Activated effector memory CD4-positive, alpha-beta T cell treated with anti-CD3 and anti-CD28 coated beads, Interleukin-2, amount 50 U/mL, for 16 hours (primary cell): ENCODE results near the gene HNRNPLL.

Experiments
- DNase-seq: peaks from one replicate; pipeline ENCODE4 v3.0.0-alpha.2; 2020

The HNRNPLL gene

DNA sequence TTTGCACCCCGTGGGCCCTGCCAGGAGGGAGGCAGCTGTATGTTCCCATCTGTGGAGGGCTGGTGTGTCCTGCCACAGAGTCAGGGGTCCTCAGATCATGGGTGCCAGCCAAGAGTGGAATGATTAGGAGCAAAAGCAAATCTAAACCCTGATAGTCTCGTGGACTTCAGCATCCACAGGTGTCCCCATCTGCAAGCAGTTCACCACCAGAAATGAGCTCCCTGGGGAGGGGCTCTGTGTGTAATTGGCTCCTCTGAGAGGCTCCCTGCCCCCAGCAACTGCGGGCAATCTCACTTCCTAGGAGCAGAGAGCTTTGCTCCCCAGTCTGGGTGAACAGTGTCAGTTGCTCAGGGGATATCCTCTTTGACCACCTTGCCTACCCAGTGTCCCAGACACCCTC lies 78.1 kb downstream of the HNRNPLL start:
- DNase-seq, result no peak

DNA sequence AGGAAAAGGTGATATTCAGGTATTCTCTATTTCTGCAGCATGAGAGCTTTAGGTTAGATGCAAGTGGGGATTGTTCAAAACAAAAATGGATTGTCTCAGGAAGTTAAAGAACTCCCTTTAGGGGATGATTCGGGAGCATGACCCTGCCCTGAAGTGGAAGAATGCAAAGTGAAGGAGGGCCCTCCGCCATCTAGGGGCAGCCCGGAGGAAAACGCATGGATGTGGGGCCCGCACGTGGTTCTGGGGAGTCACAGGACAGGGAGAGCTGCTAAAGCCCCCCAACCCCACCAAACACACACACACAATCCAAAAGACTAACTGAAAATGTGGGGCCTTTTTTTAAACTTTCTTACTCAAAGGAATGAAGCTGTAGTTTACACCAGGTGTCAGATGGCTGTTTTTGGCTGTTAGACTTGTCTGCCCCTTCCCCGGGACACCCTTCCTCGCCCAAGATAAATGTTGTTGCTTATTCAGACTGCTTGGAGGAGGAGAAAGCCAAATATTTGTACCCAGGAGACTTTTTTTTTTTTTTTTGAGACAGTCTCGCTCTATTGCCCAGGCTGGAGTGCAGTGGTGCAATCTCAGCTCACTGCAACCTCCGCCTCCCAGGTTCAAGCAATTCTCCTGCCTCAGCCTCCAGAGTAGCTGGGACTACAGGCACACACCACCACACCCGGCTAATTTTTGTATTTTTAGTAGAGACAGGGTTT lies 78.8 kb downstream of the HNRNPLL start:
- no peak for DNase-seq

DNA sequence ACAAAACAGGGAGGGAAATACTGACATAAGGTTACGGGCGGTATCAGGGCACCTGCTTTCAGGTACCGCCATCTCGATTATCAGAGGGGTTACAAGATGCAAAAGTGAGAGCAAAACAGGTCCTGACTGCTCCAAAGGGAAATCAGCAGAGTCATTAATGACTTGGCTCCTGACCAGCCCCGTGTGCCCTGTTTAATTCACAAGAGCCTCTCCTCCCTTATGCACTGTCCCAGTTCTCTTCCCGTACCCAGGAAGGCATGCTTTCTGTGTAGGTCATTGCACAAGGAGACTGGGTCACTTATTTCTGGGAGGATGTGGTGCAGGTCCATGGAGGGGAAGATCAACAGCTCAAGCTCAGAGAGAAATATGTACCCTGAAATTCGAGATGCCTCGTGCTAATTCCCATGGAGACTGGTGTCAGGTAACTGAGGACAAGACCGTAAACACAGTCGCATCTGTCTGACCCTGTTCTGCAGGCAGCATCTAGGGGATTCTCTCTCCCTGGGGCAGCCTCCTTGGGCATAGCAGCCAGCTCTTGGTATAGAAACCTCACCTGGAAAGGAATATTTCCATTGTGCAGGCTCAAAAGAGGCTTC lies 79.9 kb downstream of the HNRNPLL start:
- DNase-seq, result no peak

DNA sequence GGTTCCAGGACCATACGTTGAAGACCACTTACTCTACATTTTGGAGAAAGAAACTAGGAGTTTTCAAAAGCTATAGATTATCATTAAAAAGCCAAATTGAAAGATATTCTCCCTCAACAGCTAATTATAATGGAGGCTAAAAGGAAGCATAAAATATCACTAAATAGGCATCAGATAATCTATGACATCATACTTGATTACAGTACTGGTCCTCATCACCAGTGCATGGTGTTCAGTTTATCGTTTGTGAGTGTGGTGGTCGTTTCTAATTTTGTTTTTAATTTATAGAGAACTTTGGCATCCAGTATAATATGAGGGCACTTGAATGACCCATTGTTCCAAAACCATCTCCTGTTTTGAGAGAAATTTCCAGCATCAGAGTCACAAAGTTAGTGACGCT lies 80.9 kb downstream of the HNRNPLL start:
- DNase-seq, result no peak

DNA sequence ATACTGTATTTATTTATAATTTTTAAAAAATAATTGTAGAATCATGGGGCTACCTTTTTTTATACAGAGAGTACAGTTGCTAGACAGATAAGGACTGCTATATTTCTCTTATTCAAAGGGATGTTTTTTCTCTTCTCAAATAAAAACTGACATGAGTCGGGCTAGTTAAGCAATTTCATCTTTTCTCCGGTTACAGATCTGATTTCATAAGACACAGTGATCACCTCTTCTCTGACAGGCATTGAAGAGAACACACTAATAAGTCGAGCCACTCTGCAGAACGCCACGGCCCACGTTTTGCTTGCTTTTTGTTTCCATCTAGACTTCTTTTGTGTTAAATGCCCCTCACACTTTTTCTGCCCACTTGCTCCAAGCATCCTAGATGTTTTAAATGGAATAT lies 85.4 kb downstream of the HNRNPLL start:
- DNase-seq, result no peak

DNA sequence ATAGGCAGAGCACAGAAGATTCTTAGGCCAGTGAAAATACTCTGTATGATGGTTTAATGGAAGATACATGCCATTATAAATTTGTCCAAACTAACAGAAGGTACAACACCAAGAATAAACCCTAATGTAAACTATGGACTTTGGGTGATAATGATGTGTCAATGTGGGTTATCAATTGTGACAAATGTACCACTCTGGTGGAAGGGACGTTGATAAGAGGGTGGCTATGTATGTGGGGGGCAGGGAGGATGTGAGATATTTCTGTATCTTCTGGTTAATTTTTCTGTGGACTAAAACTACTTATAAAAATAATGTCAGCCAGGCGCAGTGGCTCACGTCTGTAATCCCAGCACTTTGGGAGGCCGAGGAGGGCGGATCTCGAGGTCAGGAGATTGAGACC lies 86.2 kb downstream of the HNRNPLL start:
- DNase-seq, result no peak

DNA sequence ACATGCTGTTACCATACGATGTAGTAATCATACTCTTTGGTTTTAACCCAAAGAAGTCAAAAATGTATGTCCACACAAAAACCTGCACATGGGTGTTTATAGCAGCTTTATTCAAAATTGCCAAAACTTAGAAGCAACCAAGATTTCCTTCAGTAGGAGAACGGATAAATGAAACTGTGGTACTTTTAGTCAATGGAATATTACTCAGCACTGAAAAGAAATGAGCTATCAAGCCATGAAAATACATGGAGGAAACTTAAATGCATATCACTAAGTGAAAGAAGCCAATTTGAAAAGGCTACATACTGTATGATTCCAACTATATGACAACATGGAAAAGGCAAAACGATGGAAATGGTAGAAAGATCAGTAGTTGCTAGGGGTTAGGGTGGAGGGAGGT lies 86.6 kb downstream of the HNRNPLL start:
- no peak for DNase-seq

DNA sequence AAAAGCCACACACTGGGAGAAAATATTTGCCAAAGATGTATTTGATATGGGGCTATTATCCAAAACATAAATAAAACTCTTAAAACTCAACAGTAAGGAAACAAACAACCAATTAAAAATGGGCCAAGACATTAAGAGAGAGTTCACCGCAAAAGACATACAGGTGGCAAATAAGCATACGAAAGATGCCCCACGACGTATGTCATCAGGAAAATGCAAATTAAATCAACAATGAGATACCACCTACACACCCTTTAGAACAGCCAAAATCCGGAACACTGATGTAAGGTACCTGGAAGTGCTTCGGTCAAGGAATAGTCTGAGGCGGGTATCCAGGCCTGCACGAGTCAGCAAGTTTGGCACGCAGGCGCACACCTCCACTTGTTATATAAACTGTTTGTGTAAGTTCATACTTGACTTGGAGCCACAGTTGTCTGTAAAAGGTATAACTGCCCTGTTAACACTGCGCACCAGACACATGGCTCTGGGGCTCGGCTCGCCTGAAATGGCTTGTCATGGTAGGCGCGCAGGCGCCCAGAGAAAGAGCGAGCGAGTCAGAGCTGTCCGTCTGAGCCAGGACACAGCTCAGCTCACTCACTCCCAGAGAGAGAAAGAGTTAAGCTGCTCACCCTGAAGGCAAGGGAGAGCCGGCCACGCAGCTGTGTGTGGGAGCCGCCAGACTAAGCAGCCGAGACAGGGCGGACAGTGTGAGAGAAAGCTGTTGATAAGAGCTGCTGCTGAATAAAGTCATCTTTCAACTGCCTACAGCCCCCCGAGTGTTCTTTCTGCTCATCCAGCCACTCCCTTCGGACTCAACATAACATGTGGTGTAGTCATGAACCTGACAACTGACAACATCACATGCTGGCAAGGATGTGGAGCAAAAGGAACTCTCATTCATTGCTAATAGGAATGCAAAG lies 87.3 kb downstream of the HNRNPLL start:
- no peak for DNase-seq

DNA sequence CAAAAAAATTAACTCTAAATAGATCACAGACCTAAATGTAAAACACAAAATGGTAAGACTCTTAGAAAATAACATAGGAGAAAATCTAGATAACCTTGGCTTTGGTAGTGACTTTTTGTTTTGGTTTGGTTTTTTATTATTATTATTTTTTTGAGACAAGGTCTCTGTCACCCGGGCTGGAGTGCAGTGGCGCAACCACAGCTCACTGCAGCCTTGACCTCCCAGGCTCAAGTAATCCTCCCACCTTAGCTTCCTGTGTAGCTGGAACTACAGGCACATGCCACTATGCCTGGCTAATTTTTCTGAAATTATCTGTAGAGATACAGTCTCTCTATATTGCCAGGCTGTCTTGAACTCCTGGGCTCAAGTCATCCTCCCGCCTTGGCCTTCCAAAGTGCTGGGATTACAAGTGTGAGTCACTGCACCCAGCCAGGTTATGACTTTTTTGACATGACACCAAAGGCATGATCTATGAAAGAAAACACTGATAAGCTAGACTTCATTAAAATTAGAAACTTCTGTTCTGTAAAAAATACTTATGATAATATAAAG lies 88.0 kb downstream of the HNRNPLL start:
- no peak for DNase-seq

DNA sequence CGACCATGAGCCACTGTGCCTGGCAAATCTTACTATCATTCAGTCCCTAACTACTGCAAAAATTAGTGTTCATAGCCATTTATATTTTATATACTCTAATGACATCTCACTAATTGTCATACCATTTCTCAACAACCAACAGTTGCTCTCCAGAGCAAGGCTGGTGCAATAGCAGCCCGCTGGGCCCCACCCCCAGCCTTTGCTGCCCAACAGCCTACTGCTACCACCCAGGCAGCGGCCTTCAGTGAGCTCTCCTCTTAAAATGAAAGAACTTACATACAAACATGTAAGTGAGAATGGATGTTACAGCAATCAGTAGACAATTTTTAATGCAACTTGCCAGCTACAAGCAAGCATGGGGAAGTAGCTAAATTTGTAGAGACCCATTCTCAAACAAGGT lies 90.5 kb downstream of the HNRNPLL start:
- DNase-seq, result no peak
